Measurements from ENCODE around the gene MIER2. TPM values are rescaled to one million over a fixed set of nuclear protein-coding genes. Genes with fewer than 3 reads are reported as not detected.

Gene MIER2
- total RNA-seq, 2 donors from 2014 or later = 17.3 to 19.1 TPM

DNA sequence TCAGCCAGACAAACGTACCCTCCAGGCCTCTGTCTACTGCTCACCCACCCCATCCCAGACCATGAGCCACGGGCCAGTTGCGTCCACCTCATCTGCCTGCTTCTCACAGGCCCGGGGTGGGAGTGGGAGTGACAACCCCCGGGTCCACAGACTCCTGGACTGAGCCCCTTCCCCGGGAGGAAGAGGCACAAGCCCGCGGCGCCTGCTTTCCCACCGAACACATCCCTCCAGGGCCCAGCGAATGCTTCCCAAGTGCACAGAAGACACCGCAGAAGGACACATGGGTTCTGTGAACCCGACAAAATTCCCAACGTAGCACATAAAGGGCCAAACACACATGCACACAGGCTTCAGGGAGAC lies 35.4 kb downstream of the MIER2 start:
- DNase-seq = no peak
- H3K36me3 ChIP-seq = no peaks in the 10 kb centered on the region
- TF ChIP-seq, protein P1, sequence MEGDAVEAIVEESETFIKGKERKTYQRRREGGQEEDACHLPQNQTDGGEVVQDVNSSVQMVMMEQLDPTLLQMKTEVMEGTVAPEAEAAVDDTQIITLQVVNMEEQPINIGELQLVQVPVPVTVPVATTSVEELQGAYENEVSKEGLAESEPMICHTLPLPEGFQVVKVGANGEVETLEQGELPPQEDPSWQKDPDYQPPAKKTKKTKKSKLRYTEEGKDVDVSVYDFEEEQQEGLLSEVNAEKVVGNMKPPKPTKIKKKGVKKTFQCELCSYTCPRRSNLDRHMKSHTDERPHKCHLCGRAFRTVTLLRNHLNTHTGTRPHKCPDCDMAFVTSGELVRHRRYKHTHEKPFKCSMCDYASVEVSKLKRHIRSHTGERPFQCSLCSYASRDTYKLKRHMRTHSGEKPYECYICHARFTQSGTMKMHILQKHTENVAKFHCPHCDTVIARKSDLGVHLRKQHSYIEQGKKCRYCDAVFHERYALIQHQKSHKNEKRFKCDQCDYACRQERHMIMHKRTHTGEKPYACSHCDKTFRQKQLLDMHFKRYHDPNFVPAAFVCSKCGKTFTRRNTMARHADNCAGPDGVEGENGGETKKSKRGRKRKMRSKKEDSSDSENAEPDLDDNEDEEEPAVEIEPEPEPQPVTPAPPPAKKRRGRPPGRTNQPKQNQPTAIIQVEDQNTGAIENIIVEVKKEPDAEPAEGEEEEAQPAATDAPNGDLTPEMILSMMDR (IDR thresholded peaks at IDR 0.05) = no peak

DNA sequence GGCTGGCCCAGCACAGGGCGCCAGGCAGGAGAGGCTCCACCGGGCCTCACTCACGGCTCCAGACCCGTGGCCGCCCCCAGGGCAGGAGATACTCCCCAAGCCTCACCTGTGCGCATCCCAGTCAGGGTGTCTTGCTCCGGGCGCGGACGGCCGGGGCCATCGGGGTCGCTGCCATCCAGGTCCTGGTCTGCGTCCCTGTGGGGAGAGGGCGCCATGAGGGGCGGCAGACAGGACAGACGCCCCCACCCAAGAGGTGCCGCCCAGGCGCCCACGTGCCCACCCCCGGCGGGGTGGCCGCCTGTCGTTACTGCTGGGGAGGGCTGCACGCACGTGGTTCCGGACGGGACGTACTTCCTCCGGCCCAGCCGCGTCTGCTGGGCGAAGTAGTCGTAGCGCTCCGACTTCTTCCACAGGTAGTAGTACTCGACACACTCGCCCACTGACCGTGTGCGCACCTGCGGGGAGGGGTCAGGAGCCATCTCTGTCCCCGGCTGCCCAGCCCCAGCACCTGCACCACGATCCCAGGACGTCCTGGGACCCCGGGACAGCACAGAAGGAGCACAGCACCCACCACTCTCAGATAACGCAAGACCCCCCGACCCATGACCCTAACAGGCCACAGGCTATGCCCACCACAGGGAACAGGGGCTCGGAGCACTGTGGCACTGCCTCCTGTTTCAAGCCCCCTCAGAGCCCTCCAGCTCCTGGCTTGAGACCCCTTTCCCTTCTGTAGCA lies 36.0 kb downstream of the MIER2 start:
- Histone ChIP-seq H3K4me3 (no peak overlapping the region), H3K4me1 (no peaks in the 10 kb centered on the region), H3K27me3 (no peaks in the 10 kb centered on the region), H3K9me3 (no peaks in the 10 kb centered on the region), H3K36me3 (no peaks in the 10 kb centered on the region), H3K9ac (ENCODE audit: low read depth in 2 of 2, low read length in 2 of 2) (no peak overlapping the region), H3K27ac (no peak overlapping the region)
- intact Hi-C loops (cut with DNase I) = no loop called here
- TF ChIP-seq, protein P1 (IDR thresholded peaks at IDR 0.05) = no peak
- no peak for DNase-seq

More for the DNA sequence above, 35.4 kb downstream of the MIER2 start:
- H3K4me1 ChIP-seq = no peaks in the 10 kb centered on the region
- intact Hi-C loops (cut with DNase I) = no loop called here
- no peaks in the 10 kb centered on the region for H3K27me3 ChIP-seq
- H3K27ac ChIP-seq = no peak overlapping the region
- H3K9ac ChIP-seq (ENCODE audit: low read depth in 2 of 2, low read length in 2 of 2) = no peak overlapping the region
- no peak overlapping the region for H3K4me3 ChIP-seq
- no peaks in the 10 kb centered on the region for H3K9me3 ChIP-seq

DNA sequence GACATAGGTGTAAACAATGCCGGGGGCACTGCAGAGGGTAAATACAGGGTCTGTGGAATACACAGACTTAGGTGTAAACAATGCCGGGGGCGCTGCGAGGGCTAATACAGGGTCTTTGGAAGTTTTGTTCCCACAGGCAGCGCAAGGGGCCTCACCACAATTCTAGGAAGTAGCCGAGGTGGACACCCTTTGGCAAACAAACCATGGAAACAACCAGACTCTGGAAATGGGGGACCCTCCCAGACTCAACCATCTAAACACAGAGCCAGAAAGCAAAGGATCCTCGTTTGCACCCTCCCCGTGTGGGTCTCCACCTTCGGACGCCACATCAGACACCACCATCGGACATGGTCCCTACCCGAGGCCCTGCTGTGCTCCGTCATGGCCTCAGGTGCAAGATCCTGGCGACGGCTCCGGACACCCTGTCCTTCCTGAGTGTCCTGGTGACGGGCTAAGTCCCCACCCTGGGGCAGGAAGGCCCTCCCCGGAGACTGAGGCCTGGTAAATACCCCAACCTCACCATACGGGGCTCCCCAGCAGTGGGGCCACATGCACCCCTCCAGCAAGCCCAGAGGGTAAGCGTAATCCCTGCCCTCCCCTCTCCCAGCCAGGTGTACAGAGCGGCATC lies 36.7 kb downstream of the MIER2 start:
- no peak overlapping the region for H3K9ac ChIP-seq (ENCODE audit: low read depth in 2 of 2, low read length in 2 of 2)
- no peaks in the 10 kb centered on the region for H3K27me3 ChIP-seq
- H3K27ac ChIP-seq = no peak overlapping the region
- intact Hi-C loops (cut with DNase I) = no loop called here
- DNase-seq = no peak
- no peak overlapping the region for H3K4me3 ChIP-seq
- H3K9me3 ChIP-seq = no peaks in the 10 kb centered on the region
- no peaks in the 10 kb centered on the region for H3K4me1 ChIP-seq
- TF ChIP-seq, protein P1 (IDR thresholded peaks at IDR 0.05) = no peak
- no peaks in the 10 kb centered on the region for H3K36me3 ChIP-seq

DNA sequence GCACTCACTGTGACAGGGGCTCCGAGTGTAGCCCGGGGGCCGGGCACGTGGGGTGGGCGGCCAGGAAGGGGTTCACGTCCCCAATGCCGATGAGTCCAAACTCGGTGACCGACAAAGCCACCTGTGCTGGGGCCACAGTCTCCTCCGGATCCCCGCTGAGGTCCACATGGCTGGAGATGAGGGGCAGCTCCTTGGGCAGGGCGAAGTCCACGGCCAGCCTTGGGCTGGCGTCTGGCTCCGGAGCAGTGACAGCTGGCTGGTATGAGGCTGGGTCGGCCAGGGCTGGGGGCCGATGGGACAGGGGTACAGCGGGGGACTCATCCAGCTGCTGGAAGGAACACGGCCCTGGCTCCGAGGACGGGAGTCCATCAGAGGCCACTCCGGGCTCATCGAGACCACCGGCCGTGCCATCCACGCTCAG lies 37.5 kb downstream of the MIER2 start:
- no peaks in the 10 kb centered on the region for H3K9me3 ChIP-seq
- no peak overlapping the region for H3K27ac ChIP-seq
- no peak overlapping the region for H3K9ac ChIP-seq (ENCODE audit: low read depth in 2 of 2, low read length in 2 of 2)
- H3K27me3 ChIP-seq = no peaks in the 10 kb centered on the region
- TF ChIP-seq, protein P1 (IDR thresholded peaks at IDR 0.05) = no peak
- no peak for DNase-seq
- intact Hi-C loops (cut with DNase I) = no loop called here
- H3K4me1 ChIP-seq = no peaks in the 10 kb centered on the region
- H3K4me3 ChIP-seq = no peak overlapping the region
- no peaks in the 10 kb centered on the region for H3K36me3 ChIP-seq

DNA sequence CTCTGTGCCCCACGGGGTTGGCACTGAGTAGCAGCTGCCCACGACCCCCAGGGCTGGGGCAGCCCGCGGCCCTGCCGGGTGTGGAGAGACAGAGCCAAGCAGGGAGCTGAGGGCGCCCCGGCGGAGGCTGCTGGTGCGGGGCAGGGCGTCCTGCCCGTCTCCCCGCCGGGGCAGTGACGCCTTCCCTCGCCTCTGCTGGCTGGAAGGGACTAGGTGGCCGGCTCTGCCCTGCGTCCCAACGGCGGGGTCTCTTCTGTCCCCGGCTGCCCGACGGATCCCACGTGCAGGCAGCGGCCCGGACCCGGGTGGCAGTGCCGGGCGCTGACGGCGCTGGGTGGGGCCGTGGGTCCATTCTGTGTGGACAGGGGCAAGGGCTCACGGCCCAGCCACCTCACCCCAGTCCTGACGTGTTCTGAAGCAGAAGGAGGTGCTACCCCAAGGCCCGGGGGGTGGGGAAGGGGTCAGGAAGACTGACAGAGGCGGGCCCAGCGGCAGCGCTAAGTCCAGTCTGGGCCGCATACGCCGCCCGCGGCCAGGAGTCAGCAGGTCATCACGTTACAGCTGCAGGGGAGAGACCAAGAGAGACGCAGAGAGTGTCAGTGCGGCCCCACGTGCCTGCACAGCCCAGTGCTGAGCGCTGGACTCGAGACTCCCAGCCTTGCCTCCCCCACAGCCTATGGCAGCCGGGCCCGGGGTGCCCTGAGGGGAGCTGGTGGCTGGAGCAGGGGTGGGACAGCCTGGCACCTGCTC lies 38.3 kb downstream of the MIER2 start:
- no peaks in the 10 kb centered on the region for H3K36me3 ChIP-seq

More for the DNA sequence above, 38.3 kb downstream of the MIER2 start:
- Histone ChIP-seq H3K27me3 (no peaks in the 10 kb centered on the region), H3K9ac (ENCODE audit: low read depth in 2 of 2, low read length in 2 of 2) (no peak overlapping the region), H3K9me3 (no peaks in the 10 kb centered on the region), H3K4me1 (no peaks in the 10 kb centered on the region), H3K27ac (no peak overlapping the region), H3K4me3 (no peak overlapping the region)
- TF ChIP-seq, protein P1 (IDR thresholded peaks at IDR 0.05) = no peak
- DNase-seq = no peak
- intact Hi-C loops (cut with DNase I) = no loop called here
